HL-60 (cell line): ENCODE results near the gene ZFHX3.

Experiments used
- CTCF ChIP-seq: IDR thresholded peaks from one replicate; pipeline ENCODE4 v1.5.1; 2011; ENCODE audit warnings: low read length, control low read depth, inconsistent platforms; ENCODE audit not compliant: insufficient read depth
- GABPA ChIP-seq: IDR thresholded peaks from 2 replicates; pipeline ENCODE4 v1.6.1; 2012; ENCODE audit warnings: low read depth
- REST ChIP-seq: IDR thresholded peaks from 2 replicates; pipeline ENCODE4 v1.6.1; 2012; ENCODE audit warnings: low read depth; ENCODE audit not compliant: insufficient replicate concordance

DNA sequence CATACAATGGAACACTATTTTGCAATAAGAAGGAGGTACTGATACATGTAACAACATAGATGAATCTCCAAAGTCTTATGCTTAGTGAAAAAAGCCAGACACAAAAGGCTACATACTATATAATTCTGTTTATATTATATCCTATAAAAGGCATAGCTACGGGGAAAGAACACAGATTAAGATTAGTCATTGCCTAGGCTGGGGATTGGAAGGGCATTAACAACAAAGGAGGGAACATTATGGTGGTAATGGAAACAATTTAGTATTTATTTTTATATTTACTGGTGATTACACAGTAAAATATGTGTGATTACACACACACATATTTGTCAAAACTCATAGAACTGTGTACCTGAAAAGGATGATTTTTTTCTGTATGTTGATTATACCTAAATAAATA is 278.1 kb downstream of the ZFHX3 start:
- TF ChIP-seq GABPA = no peak
- TF ChIP-seq CTCF = no peak
- no peak for TF ChIP-seq REST
